Right ventricle myocardium inferior (tissue), 1 donor: Measurements from ENCODE around the gene LRCH1. TPM values are rescaled to one million over a fixed set of nuclear protein-coding genes. Genes with fewer than 3 reads are reported as not detected.

Experiments
- ATAC-seq: fragments of 200-7000 bp; cut with Tn5 transposase; one replicate; pipeline ENCODE4 v1.9.1; 2020; ENCODE audit warnings: mild to moderate bottlenecking, moderate library complexity
- DNase-seq: peaks from one replicate; pipeline ENCODE4 v3.0.0; 2021; ENCODE audit errors: missing footprints
- intact Hi-C: fragments of 100-400 bp; cut with DNase I; formaldehyde crosslinking; loops from one replicate; pipeline ENCODE4 v1.11.0; 2022
- total RNA-seq: library from RNA; stranded (reverse); fragmentation: NEBNext Ultra II Directional; extraction: Animal tissue kit (Norgen Biotek cat#: 25700); gene quantifications from one replicate; pipeline ENCODE4 v1.2.1, GENCODE V29; 2021
- donor health status: DM: no; HTN: yes; CAD: no; lungs with severe emphysema.

LRCH1 gene
- total RNA-seq, 1 donor from 2014 or later, result 11.9 TPM

DNA sequence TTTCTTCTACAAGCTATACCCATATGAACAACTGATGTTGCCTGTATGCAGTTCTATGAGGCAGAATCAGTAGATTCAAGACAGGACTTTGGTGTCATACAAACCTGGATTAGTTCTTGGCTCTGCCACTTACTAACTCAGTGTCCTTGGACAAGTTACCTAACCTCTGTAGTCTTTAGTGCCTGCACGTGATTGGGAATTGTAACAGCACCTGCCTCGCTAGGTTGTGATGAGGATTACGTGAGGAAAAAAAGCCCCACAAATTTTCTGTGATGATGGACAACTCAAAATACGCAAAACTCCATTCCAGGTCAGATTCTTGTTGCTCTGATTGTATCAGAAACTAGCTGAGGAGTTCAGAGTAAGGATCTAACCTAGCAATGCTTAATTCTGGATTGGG is 89.3 kb downstream of the LRCH1 start:
- no peak for DNase-seq
- intact Hi-C loops, result loop anchor here (2.0 kb wide), 1 partner anchor 15 kb away; no protein-coding TSS in a partner anchor
- no peak for ATAC-seq

DNA sequence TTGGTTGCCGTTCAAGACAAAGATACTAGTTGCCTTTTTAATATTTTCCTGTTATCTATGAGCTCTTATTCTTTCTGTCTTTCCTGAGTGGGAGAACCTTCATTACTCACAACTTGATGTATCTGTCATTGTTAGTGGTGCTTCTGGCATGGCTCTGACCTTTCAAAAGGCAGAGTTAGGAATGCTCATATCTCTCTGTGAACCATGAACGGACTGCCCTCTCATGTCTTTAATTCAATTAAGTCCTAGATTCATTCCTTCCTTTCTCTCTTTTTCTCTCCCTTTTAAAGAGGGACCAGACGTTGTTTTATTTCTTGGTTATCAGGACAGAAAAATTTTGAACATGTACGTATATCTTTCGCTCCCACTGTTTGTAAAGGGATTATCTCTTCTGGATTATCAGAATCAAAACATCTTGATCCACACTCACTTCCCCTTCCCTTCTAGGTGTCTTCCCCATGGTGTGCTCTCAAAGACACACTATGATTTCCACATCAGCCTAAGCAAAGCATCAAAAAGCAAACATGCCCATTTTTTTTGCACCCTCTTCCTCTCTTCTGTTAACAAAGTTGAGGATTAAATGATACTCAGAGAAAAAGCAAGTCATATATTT is 90.3 kb downstream of the LRCH1 start:
- no peak for DNase-seq
- ATAC-seq, result no peak
- intact Hi-C loops, result loop anchor here (2.0 kb wide), 1 partner anchor 14 kb away; no protein-coding TSS in a partner anchor

DNA sequence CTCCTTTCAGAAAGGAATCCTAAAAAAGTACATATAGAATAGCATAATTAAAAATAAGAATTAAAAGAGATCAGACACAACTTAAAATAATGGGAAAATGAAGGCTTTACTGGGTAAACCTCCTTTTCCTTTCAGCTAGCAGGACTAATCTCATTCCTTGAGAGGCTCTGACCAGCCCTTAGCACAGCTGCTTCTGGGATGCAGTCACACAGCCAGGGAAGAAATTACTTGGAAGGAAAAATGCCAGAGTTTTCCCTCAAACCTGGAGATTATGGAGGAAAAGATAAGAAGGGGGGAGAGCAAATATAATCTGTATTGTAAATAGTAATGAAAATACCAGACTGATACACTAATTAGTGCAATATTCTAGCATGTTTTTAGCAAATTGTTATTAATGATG is 91.8 kb downstream of the LRCH1 start:
- DNase-seq (no peak), ATAC-seq (no peak)
- intact Hi-C loops, result no loop called here

DNA sequence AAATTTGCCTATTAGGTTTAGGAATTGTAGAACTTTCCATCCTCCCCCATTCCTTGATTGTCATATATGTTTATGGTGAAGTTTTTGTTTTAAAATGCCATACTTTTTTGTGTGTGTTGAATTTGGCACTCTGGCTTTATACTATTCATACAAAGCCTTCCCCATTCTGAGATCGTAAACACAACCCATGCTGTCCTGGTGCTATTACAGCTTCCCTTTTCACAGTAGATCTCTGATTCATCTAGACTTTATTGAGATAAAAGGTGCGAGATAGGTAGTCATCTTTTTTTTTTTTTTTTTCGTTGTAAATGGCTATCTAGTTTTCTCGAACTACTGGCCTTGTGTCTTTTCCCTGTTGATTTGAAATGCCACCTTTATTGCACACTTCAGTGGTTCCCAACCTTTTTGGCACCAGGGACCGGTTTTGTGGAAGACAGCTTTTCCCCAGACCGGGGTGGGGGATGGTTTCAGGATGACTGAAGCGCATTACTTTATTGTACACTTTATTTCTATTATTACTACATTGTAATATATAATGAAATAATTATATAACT is 94.6 kb downstream of the LRCH1 start:
- intact Hi-C loops, result no loop called here
- ATAC-seq, result no peak
- DNase-seq, result no peak

DNA sequence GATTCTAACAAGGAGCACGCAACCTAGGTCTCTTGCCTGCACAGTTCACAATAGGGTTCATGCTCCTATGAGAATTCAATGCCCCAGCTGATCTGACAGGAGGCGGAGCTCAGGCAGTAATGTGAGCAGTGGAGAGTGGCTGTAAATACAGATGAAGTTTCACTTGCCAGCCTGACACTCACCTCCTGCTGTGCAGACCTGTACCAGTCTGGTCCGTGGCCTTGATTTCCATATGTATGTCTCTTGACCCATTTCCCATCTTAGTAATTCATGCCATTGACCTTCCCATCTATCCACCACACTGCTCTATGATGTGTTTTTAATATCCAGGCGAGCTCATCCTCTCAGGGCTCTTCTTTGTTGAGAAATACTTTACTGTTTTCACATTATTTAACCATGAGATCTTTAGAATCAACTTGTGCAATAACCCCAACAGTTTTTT is 95.2 kb downstream of the LRCH1 start:
- ATAC-seq (peak; percentile 65), DNase-seq (no peak)
- intact Hi-C loops, result no loop called here

DNA sequence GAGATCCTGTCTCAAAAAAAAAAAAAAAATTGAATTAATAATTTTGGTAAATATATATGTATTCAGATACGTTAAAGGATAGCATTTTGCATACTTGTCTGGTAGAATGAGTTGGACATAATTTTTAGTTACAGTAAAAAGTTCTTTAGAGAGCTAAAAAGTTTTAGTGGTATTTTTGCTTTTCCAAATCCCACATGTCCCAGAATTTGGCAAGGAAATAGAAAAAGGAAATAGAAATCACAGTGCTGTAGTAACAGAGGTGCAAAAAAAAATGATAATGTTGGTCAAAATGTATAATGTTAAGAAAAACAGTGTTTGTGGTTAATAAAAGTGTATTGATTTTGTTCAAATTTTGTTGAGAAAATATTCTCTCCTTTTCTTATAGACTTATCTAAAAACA is 96.8 kb downstream of the LRCH1 start:
- DNase-seq (no peak), ATAC-seq (no peak)
- intact Hi-C loops, result no loop called here

DNA sequence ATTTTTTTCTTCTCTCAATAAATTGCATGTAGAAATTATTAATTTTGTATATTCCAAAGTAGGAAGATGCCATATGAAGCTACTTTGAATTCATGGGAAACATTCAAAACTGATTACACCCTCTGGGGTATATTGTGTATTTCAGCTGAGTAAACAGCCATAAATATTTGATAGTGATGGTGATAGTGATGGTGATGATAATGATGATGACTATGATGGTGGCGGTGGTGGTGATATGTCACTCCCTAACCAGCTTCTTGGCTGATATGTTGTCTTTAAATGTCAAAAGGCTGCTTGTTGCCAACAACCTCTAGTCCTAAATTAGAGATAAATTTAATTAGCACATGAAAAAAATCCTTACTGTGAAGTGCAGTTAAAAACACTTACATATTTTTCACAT is 102.0 kb downstream of the LRCH1 start:
- DNase-seq (no peak), ATAC-seq (no peak)
- intact Hi-C loops, result no loop called here

DNA sequence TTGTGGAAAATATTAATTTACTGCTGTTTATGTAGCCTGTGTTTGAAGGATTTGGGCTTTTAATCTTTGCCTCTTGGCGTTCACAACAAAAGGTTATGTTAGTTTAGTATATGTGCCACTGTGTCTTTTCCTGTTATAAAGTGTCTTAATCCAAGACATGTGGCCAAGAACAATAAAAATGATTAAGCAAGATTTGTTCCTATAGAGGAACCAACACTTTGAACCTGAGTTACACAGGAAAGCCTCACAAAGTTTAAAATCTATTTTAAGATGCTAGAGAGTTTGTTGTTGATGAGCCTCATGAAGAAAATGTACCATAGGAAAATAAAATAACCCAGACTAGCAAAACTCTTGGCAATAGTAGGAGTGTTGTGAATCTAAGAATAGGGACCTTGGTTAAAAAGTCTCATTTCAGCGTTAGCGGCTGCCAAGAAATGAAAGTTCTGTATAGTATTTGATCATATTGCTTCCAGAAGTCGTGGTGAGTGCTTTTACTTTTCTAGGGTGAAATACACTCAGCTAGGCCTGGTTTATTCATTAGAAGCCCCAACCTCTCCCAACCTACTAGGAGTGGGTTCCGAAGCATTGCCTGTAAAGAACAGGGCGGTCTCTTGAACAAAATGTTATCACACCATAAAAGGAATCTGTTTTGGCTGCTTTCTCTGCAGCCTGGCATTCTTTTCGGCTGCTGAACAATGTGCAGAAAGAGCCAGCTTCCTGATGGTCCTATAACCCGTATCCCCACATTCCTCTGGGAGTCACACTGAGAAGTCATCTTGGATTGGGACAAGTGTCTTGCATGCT is 102.6 kb downstream of the LRCH1 start:
- intact Hi-C loops, result loop anchor here (2.0 kb wide), 1 partner anchor 13 kb away; no protein-coding TSS in a partner anchor
- DNase-seq, result no peak
- peak; percentile 73 for ATAC-seq

DNA sequence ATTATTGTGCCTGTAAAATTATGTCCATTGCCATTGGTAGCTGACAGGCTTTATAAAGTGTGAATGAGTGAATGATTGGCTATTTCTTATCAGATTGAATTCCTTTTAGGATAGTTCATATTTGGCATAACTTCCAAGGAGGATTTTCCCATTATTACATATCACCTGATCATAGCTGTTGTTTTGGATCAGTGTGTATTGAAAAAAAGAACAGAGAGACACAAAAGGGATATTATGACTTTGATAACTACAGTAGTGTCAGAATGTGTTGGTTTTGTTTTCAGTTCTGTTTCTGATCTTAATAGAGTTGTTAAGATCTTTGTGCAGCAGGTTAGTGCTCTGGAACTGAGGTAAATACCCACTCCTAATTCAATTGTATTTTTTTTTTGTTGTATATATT is 103.8 kb downstream of the LRCH1 start:
- no peak for DNase-seq
- no peak for ATAC-seq
- intact Hi-C loops, result loop anchor here (2.0 kb wide), 1 partner anchor 14 kb away; no protein-coding TSS in a partner anchor

DNA sequence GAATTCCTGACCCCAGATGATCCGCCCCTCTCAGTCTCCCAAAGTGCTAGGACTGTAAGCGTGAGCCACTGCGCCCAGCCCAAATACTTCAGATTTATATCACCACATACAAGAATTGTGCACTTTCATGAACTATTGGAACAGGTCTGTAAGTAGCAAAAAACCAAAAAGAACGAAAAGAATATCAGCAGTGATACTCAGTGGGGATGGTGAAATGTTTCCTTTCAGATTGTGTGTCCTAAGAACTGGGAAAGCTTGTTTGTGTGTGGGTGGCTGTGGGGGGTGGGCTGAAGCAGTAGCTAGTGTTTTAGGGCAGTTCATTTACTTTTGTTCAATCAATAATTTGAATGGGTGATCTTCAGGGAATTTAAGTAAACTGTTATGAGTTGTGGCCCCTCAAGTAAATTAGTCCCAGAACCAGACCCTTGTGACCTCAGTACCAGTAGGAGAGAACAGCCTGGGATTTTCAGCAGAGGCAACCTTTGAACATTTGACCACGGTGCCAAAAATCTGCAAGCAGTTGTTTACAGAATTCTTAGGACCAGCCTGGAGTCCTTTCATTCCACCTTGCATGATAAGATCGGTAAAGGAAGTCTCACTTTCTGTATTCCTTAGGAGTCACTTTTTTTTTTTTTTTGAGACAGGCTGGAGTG is 106.6 kb downstream of the LRCH1 start:
- intact Hi-C loops, result no loop called here
- ATAC-seq (no peak), DNase-seq (no peak)

DNA sequence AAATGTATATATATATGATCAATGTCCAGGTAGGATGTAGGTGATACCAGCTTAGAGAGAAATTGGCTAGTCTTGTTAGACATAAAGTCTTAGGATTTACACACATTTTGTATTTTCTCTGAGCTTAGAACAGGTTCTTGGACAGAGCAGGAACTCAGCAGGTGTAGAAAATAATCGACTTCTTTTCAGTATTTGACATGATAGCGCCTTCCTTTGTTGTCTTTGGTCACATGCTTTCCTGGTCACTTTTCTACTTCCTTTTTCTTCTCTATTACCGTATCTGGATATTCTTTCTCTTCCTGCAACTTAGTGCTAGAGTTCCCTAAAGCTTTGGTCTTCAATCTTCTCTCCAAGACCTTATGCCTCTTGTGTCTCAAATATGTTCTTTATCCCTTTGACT is 107.4 kb downstream of the LRCH1 start:
- intact Hi-C loops, result no loop called here
- no peak for DNase-seq
- no peak for ATAC-seq

DNA sequence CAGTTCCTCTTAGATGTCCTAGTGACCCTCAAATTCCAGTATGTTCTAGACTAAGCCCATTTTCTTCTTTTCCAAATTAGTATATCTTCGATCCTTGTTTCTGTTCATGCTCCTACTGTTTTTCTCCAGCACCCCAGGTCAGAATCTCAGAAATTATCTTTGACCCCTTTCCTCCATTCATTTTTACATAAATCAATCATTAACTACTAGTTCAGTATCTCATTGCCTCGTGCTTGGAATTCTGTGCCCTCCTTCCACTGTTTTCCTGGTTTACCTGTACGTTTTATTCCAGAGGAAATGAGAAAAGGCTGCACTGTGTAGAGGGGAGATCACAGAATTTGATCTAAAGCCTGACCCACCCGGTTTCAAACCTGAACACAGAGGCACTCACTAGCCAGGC is 107.9 kb downstream of the LRCH1 start:
- intact Hi-C loops, result no loop called here
- DNase-seq, result no peak

DNA sequence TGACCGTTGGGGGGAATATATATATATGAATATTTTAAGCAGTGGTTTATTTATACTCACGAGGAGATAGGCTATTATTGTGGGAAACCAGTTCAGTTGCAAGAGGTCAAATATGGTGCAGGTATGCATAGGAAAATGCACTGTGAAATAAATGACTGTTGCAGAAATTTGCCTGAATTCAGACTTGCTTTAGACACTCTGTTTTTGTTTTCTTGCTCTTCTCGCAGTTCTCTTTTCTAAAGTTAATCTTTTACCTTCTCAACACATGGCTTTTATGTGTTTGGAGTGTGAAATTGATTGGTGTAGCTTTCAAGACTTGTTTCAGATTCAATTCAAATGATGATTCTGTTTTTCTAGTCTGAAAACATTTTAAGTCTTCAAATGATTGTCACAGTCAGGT is 109.7 kb downstream of the LRCH1 start:
- DNase-seq, result no peak
- intact Hi-C loops, result no loop called here
- ATAC-seq, result no peak

More for the DNA sequence above, 107.9 kb downstream of the LRCH1 start:
- ATAC-seq, result no peak

DNA sequence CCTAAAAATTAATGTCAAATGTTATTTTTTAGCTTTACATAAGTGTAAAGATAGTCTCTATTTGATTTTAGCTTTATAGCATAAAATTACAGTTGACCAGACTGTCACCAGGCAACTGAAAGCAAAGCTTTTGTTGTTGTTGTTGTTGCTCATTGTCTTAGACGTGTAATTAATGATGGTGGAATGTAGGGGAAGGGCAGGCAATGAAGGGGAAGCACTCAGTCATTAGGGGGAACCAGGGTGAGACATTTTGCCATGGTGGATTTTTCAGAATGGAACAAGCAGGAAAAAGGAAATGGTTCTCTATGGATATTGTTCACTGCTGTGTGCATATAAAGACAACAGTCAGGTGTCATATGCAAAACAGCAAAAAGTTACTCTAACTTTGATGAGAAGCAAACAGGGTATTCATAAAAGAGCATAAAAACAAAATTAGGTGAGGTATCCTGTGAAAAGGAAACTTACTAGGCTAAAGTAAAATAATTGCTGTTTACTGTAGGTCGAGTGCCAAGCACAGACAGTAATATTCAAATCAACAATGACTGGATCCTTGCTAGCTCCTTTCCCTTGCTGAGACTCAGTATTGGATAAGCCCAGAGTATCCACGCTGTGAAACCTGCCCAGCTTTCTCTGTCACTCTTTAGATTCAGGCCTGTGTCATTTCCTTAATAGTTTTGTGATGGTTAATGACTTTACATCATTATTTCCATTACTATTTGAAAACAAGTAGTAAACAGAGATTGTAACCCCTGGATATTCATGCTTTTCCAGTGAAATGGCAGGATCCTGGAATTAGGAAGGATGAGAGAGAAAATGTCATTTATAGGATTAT is 110.5 kb downstream of the LRCH1 start:
- intact Hi-C loops, result no loop called here
- no peak for DNase-seq
- no peak for ATAC-seq

DNA sequence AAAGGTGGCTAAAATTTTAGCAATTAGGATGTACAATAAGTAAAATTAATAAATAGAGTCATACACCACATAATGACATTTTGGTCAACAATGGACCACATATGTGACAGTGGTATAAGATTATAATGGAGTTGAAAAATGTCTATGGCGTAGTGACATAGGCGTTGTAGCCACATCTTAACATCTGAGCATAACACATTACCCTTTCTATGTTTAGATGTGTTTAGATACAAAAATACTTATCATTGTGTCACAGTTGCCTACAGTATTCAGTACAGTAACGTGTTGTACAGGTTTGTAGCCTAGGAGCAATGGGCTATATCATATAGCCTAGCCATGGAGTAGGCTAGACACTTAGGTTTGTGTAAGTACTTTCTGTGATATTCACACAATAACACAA is 111.2 kb downstream of the LRCH1 start:
- intact Hi-C loops, result no loop called here
- no peak for ATAC-seq

DNA sequence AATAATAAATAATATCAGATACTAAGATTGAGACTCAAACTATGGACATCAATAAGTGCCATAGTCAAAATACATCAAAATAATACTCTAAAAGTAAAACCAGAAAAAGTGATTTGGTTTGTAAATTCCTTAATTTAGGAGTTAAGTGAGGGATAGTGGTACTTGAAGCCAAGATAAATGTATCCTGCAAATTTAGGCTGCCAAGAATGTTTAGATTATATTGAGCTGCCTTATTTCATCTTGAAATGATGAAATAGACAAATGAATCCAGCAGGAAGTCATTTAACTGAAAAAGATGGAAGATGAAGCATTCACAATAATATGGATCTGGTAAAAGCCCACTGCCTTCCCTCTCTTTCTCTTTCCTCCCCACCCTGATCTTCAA is 112.3 kb downstream of the LRCH1 start:
- ATAC-seq (no peak), DNase-seq (no peak)
- intact Hi-C loops, result no loop called here

More for the DNA sequence above, 111.2 kb downstream of the LRCH1 start:
- DNase-seq, result no peak

DNA sequence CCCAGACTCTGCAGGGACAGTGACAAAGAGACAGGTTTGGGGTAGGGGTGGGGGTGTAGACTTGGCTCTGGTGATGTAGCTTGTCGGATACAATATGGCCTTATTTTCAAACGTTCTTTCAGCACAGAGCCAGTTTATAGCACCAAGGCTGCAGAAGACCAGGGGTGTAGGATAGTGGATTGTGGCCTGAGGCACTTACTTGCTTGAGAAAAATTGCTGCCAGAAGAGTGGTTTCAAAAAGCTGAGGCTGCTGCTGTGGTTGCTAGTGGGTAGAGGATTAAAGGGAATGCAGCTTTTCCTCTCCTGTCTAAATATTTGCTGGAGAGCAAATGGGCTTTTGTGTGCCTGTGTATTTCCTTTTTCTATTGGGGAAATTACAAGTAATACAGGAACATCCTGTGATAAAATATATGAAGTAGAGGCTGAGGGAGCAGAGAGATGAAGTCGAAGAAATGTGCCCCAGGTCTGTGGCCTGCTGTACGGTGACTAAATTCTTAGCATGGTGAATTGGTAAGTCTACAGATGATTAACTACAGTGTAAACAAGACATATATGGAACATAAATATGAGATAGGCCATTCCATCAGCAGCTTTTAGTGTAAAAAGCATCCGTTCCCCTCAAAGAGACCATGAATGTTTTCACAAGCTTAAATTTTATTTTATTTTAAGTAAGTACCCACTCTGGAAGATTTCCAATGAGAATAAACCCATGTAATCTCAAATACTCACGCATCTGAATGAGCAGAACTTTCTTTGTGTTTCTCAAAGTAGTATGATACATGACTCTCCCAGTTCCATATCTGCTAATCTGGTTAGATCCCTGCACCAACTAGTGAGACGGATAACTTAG is 112.9 kb downstream of the LRCH1 start:
- DNase-seq (no peak), ATAC-seq (no peak)
- intact Hi-C loops, result no loop called here
